ENCODE results near the gene SNX4.

DNA sequence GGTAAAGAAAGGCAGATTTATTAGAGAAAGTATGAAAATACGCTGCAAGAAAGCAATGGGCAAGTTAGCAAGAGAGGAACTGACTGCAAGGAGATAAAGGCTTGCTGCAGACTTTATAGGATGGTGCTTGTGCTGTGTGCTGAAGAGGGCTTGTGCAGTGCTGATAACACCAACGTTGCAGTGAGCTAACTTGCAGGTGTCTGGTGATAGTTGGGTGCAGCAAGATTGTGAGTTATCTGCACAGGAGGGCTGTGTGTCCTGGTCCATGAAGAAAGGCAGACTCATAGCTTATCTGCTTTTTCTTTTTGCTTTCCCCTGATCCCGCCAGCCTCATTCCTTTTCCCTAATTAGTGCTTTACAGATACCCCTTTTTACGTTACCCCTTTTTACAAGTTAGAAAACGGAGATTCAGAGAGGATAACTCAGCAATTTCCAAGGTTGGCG is 86.9 kb downstream of the SNX4 start:
- TF ChIP-seq CTCF (IDR thresholded peaks at IDR 0.05), result no peak
- TF ChIP-seq POLR2A (IDR thresholded peaks at IDR 0.05), result no peak

Data from esophagus squamous epithelium (tissue), 4 donors.